Sigmoid colon (tissue), 7 donors: ENCODE measurements around the gene ANXA5. TPM values are rescaled to one million over a fixed set of nuclear protein-coding genes. Genes with fewer than 3 reads are reported as not detected.

ENCODE experiments used
- DNase-seq: peaks from one replicate; pipeline ENCODE4 v3.0.0-alpha.2; 2019
- H3K27ac ChIP-seq, 4 donors: fragments of 200-600 bp; sonication (generic); one replicate each; pipeline ENCODE4 v1.5.1; 2016 to 2019; ENCODE audit warnings: mild to moderate bottlenecking in 1 of 4
- H3K27me3 ChIP-seq, 3 donors: fragments of 200-600 bp; sonication (generic); one replicate each; pipeline ENCODE4 v1.5.1; 2019; ENCODE audit warnings: mild to moderate bottlenecking in 1 of 3
- H3K36me3 ChIP-seq, 4 donors: fragments of 200-600 bp; sonication (generic); one replicate each; pipeline ENCODE4 v1.5.1; 2016 to 2019
- H3K4me1 ChIP-seq, 4 donors: fragments of 200-600 bp; sonication (generic); one replicate each; pipeline ENCODE4 v1.5.1; 2017 to 2019
- H3K4me3 ChIP-seq, 4 donors: fragments of 200-600 bp; sonication (generic); one replicate each; pipeline ENCODE4 v1.5.1; 2017 to 2019; ENCODE audit warnings: mild to moderate bottlenecking in 2 of 4, moderate library complexity in 1 of 4
- H3K9me3 ChIP-seq, 4 donors: fragments of 200-600 bp in 3 of 4; sonication (generic) in 3 of 4; one replicate each; pipeline versions ENCODE4 v1.5.1 to v1.6.1; 2013 to 2019
- EP300 ChIP-seq, 4 donors: sonication (generic); formaldehyde crosslinking; IDR thresholded peaks; one replicate each; pipeline ENCODE4 v1.6.1; 2017; ENCODE audit warnings: antibody characterized with exemption in 4 of 4
- POLR2A ChIP-seq, 2 donors: fragments of 450-650 bp; IDR thresholded peaks; one replicate each; pipeline ENCODE4 v1.6.1; 2016; ENCODE audit warnings: antibody characterized with exemption in 2 of 2, mild to moderate bottlenecking in 2 of 2, moderate library complexity in 2 of 2
- POLR2AphosphoS5 ChIP-seq, 4 donors: sonication (generic); formaldehyde crosslinking; IDR thresholded peaks; one replicate each; pipeline ENCODE4 v1.6.1; 2017; ENCODE audit warnings: antibody characterized with exemption in 4 of 4
- WGBS, 2 donors: extraction: QIAGEN DNeasy Blood & Tissue Kit; methylation state at CpG; one replicate each; pipeline ENCODE4 v1.1.7; 2013; 5-methylcytosine and 5-hydroxymethylcytosine counted together
- intact Hi-C: fragments of 100-400 bp; cut with DNase I; formaldehyde crosslinking; loops from one replicate; pipeline ENCODE4 v1.15.1; 2023
- polyA plus RNA-seq, 3 donors: library from polyadenylated mRNA; stranded (reverse); fragments of 200-250 nt; gene quantifications; one replicate each; pipeline ENCODE4 v1.2.3, GENCODE V29; 2013
- total RNA-seq, 4 donors: library from RNA; depleted of rRNA; stranded (reverse); fragments of >200 nt; gene quantifications; one replicate each; pipeline ENCODE4 v1.1.0, GENCODE V29; 2016
- TF ChIP-seq, protein P1 (sequence below), 4 experiments: fragments of 450-650 bp in 3 of 4; fragments of 200-600 bp in 1 of 4; IDR thresholded peaks; one replicate each; pipeline ENCODE4 v1.5.1; 2016 to 2019; ENCODE audit warnings: antibody characterized with exemption in 4 of 4, mild to moderate bottlenecking in 3 of 4, moderate library complexity in 2 of 4
- donor health status: healthy with polysubstance abuse.
- donor health status: Bipolar disorder and iron deficiency.
- donor health status: healthy.

Gene ANXA5
- total and polyA plus RNA-seq, 7 donors, result 113 to 224 (median 152) TPM

DNA sequence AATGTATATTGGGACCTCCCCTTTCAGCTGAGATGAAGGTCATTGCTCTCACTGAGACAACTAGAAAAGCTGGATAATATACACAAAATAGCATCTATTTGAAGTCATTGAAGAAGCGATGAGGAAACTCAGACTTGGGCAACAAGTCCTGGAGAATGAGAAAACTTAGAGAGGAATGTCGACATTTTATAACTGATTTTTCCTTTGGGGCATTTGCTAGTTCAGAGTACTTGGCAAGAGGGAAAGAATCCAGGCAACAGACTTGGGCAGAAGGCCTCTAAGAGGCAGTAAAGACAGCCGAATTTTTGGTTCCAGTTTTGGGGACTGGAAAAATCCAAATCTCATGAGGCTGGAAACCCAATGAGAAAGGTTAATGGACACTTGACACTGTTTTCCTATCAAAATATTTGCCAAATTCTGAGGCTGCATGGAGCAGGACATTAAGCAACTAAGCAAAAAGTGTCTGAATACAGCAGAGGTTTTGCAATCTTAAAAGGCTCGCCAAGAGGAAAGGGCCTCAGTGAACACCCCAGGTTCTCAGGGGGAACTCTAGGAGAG is 21.0 kb upstream of the ANXA5 start:
- H3K4me3 ChIP-seq, result no peak overlapping the region
- intact Hi-C loops, result no loop called here
- TF ChIP-seq POLR2AphosphoS5 (IDR thresholded peaks at IDR 0.05), result peak in 2 of 4 donors; percentile 10 to 34
- no peak for TF ChIP-seq EP300 (IDR thresholded peaks at IDR 0.05)
- no peaks in the 10 kb centered on the region for H3K9me3 ChIP-seq
- H3K27me3 ChIP-seq, result no peaks in the 10 kb centered on the region
- peaks cover 0 to 8% (median 0%) of the 10 kb centered on the region in 4 donors for H3K4me1 ChIP-seq
- no peak for DNase-seq
- 65 to 67% methylated on average over 4 of the region's 4 CpGs for WGBS, 2 donors
- peak overlapping the region in 3 of 4 donors; percentile 1 to 56 (median 28) for H3K27ac ChIP-seq
- no peaks in the 10 kb centered on the region for H3K36me3 ChIP-seq

DNA sequence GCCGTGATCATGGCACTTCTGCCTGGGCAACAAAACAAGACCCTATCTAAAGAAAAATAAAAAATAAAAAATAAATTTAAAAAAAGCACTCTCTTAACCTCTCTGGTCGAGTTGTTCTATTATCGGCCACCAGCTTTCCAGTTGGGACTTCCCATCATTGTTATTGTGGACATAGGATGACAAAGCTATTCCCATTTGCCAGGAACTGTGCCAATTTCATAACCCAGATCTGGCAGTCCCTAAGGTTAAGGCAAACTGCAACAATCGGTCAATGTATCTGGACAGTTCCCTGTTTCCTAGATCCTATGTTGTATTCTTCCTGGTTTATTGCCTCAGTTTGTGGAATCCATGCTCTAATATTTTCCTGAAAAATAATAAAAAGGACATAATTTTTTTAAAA is 17.8 kb upstream of the ANXA5 start:
- DNase-seq, result no peak
- Histone ChIP-seq H3K4me3 (no peak overlapping the region), H3K36me3 (no peaks in the 10 kb centered on the region), H3K27me3 (no peaks in the 10 kb centered on the region), H3K27ac (no peak overlapping the region), H3K9me3 (no peaks in the 10 kb centered on the region), H3K4me1 (peaks cover 0 to 14% (median 2%) of the 10 kb centered on the region in 4 donors)
- TF ChIP-seq EP300 (IDR thresholded peaks at IDR 0.05) (no peak), POLR2AphosphoS5 (IDR thresholded peaks at IDR 0.05) (no peak), POLR2A (IDR thresholded peaks at IDR 0.05) (no peak)
- TF ChIP-seq, protein P1, sequence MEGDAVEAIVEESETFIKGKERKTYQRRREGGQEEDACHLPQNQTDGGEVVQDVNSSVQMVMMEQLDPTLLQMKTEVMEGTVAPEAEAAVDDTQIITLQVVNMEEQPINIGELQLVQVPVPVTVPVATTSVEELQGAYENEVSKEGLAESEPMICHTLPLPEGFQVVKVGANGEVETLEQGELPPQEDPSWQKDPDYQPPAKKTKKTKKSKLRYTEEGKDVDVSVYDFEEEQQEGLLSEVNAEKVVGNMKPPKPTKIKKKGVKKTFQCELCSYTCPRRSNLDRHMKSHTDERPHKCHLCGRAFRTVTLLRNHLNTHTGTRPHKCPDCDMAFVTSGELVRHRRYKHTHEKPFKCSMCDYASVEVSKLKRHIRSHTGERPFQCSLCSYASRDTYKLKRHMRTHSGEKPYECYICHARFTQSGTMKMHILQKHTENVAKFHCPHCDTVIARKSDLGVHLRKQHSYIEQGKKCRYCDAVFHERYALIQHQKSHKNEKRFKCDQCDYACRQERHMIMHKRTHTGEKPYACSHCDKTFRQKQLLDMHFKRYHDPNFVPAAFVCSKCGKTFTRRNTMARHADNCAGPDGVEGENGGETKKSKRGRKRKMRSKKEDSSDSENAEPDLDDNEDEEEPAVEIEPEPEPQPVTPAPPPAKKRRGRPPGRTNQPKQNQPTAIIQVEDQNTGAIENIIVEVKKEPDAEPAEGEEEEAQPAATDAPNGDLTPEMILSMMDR (IDR thresholded peaks at IDR 0.05), result no peak
- intact Hi-C loops, result no loop called here
- 84 to 86% methylated on average over 4 of the region's 4 CpGs for WGBS, 2 donors

DNA sequence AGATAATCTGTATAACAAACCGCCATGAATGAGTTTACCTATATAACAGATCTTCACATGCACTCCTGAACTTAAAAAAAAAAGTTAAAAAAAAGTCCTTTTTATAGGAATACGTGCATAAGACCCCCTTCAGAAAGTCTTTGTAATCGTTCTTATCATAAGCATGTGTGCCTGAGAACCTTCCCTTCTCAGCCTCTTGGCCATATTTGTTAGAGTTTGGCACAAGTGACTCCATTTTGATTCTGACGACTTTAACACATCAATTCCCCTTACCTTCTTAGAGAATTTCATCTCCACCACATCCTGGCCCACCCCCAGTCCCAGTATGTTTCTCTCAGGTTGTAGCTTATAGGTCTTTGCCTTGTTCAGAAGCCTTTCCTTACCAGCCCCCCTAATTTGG is 16.0 kb upstream of the ANXA5 start:
- Histone ChIP-seq H3K27me3 (no peaks in the 10 kb centered on the region), H3K4me3 (no peak overlapping the region), H3K27ac (peak overlapping the region in 2 of 4 donors; percentile 71 to 81), H3K9me3 (no peaks in the 10 kb centered on the region), H3K4me1 (peaks cover 0 to 14% (median 2%) of the 10 kb centered on the region in 4 donors), H3K36me3 (no peaks in the 10 kb centered on the region)
- TF ChIP-seq, protein P1 (IDR thresholded peaks at IDR 0.05), result no peak
- no peak for TF ChIP-seq EP300 (IDR thresholded peaks at IDR 0.05)
- TF ChIP-seq POLR2A (IDR thresholded peaks at IDR 0.05), result no peak
- no peak for TF ChIP-seq POLR2AphosphoS5 (IDR thresholded peaks at IDR 0.05)
- 79 to 91% methylated on average over 4 of the region's 4 CpGs for WGBS, 2 donors
- no peak for DNase-seq
- intact Hi-C loops, result no loop called here

DNA sequence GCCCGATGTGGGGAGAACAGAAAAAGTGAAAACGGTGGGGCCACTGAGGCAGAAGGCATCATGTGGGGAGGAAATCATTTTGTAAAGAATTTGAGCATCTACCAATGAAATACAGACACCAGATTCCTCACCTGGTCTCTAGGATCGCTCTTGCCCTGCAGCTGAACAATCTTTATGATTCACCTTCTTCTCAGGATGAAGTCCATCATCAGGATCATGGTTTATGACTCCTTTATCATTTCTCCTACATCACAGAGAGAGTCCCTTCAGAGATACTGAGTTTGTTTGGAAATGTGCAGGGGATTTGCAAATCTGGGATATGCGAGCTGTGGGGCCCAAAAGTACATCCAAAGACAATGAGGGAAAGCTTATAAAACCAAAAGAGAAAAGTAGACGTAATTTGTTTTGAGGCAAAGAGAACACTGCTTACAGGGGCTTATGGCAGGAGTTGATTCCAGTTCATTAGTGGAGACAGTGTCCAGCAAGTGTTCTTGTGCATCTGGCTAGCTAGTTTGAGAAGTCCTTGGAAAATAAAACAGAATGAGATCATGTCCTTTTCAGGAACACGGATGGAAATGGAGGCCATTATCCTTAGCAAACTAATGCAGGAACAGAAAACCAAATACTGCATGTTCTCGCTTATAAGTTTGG is 15.3 kb upstream of the ANXA5 start:
- TF ChIP-seq POLR2AphosphoS5 (IDR thresholded peaks at IDR 0.05), result no peak
- no peak for TF ChIP-seq POLR2A (IDR thresholded peaks at IDR 0.05)
- TF ChIP-seq, protein P1 (IDR thresholded peaks at IDR 0.05), result no peak
- TF ChIP-seq EP300 (IDR thresholded peaks at IDR 0.05), result no peak
- Histone ChIP-seq H3K27me3 (no peaks in the 10 kb centered on the region), H3K27ac (peak overlapping the region; percentile 71 to 81 (median 76)), H3K9me3 (no peaks in the 10 kb centered on the region), H3K36me3 (no peaks in the 10 kb centered on the region), H3K4me3 (peak overlapping the region in 3 of 4 donors; percentile 22 to 35 (median 29)), H3K4me1 (peaks cover 0 to 14% (median 2%) of the 10 kb centered on the region in 4 donors)
- WGBS, 2 donors, result 63 to 66% methylated on average over 7 of the region's 7 CpGs
- no peak for DNase-seq
- intact Hi-C loops, result no loop called here

DNA sequence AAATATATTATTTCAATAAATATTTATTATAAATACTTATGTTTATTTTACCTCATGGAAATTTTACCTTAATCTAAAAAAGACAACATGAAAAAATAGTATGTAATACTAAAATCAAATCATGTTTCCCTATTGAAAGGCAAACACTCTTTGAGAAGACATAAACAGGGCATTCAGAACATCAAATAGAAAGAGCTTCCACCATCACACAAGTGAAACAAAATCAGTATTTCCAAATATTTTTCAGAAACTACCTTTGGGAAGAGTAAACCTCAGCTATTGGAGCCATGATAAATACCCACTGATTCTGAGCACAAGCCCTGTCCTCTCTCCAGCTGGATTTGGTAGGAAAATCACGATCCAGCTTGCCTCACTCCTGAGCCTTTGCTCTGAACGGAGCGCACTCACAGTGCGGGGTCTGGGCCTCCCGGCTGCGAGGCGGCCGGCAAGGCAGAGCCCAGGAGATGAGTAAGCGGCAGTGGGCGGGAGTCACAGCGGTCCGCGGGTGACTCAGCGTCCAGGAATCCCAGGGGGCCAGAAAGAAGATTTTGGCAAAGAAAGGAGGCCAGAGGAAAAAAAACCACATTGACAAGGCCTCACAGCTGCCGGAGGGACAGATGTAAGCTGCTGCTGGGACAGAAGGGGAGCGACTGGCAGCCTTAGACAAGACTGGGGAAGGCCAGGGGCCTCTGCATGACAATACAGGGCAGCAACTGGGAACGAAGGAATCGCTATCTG is 14.7 kb upstream of the ANXA5 start:
- intact Hi-C loops, result no loop called here
- Histone ChIP-seq H3K36me3 (no peaks in the 10 kb centered on the region), H3K27me3 (no peaks in the 10 kb centered on the region), H3K27ac (peak overlapping the region; percentile 71 to 81 (median 76)), H3K4me3 (peak overlapping the region in 3 of 4 donors; percentile 22 to 35 (median 29)), H3K4me1 (peaks cover 0 to 14% (median 2%) of the 10 kb centered on the region in 4 donors), H3K9me3 (no peaks in the 10 kb centered on the region)
- TF ChIP-seq, protein P1 (IDR thresholded peaks at IDR 0.05), result no peak
- TF ChIP-seq EP300 (IDR thresholded peaks at IDR 0.05) (no peak), POLR2A (IDR thresholded peaks at IDR 0.05) (peak in 1 of 2 donors; percentile 39), POLR2AphosphoS5 (IDR thresholded peaks at IDR 0.05) (peak; percentile 64 to 88 (median 76))
- WGBS, 2 donors, result 11 to 34% methylated on average over 18 of the region's 18 CpGs
- peak; percentile 96 for DNase-seq
